ENCODE results near the gene RNU1-1. TPM values are rescaled to one million over a fixed set of nuclear protein-coding genes. Genes with fewer than 3 reads are reported as not detected.
"Not testable (repeated sequence)": the region's sequence is repeated elsewhere in the genome, so short reads cannot be mapped to it uniquely, and the experiment has no call there.

The RNU1-1 gene
- total and polyA plus RNA-seq, 9 of the 15 experiments (the other 6 are each of a cell fraction or from before 2014, with no cell fraction given), result under 0.01 to 32,823 (median 2,538) TPM; not detected in 4

DNA sequence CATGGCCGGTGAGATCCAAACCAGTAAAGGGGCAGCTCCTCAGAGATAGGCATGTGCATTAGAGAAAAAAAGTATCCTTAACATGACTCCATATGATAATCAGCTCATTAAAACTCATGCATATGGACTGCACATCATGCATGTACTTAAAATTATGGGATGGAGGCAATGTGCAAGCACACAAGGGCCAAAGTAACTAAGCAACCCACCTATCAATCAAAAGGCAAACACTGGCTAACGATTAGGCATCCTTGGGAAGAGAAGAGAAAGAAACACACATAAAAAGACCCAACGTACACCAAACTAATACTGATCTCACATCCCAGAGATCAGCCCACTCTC, 4.8 kb upstream of the RNU1-1 start:
- POLR2A ChIA-PET; H3K36me3 ChIP-seq (ENCODE audit: control insufficient read depth, insufficient read depth, low read length); H3K9me3 ChIP-seq (replicated peaks; ENCODE audit: control insufficient read depth, insufficient read depth, low read depth, low read length); H2AFZ ChIP-seq (ENCODE audit: low read depth, low read length); H3K27me3 ChIP-seq (ENCODE audit: control insufficient read depth in 2 of 2, insufficient read depth in 2 of 2, low read length in 2 of 2); BruUV-seq (replicated peaks); H3K27ac ChIP-seq (ENCODE audit: extremely low read depth, low read depth, low read length); CTCF ChIA-PET (ENCODE audit: low intra/inter-chr PET ratio); H3K9ac ChIP-seq (ENCODE audit: insufficient read depth in 1 of 2, low read depth in 2 of 2, low read length in 2 of 2); FAIRE-seq; DNase-seq (ENCODE audit: extremely low read depth in 1 of 4, low spot score in 3 of 4); H3K79me2 ChIP-seq (ENCODE audit: control insufficient read depth, insufficient read depth, low read length); H4K20me1 ChIP-seq (replicated peaks; ENCODE audit: control insufficient read depth, insufficient read depth, low read length); H3K9me1 ChIP-seq (ENCODE audit: control insufficient read depth, insufficient read depth, low read length); H3K4me3 ChIP-seq: not testable (repeated sequence)
- intact Hi-C loops (cut with micrococcal nuclease) (loop anchor here (5.0 kb wide), 1 partner anchor 93 kb away; the partner anchor contains the start of gene NBPF1), in situ Hi-C loops (cut with MboI) (loop anchor here (25.0 kb wide), 1 partner anchor 93 kb away; the partner anchor contains the start of gene NBPF1)
- 14% methylated on average over 3 of the region's 3 CpGs for WGBS (ENCODE audit: insufficient coverage, low coverage, missing lambda C conversion rate)
- ATAC-seq, result peak; percentile 62; the same call in 2 of the 3 replicates
- peak; percentile 44 for TF ChIP-seq RFX1 (IDR thresholded peaks at IDR 0.05)
- TF ChIP-seq, protein P1, sequence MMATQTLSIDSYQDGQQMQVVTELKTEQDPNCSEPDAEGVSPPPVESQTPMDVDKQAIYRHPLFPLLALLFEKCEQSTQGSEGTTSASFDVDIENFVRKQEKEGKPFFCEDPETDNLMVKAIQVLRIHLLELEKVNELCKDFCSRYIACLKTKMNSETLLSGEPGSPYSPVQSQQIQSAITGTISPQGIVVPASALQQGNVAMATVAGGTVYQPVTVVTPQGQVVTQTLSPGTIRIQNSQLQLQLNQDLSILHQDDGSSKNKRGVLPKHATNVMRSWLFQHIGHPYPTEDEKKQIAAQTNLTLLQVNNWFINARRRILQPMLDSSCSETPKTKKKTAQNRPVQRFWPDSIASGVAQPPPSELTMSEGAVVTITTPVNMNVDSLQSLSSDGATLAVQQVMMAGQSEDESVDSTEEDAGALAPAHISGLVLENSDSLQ (IDR thresholded peaks at IDR 0.05), result peak; percentile 91
- peaks cover 8 to 13% of the 10 kb centered on the region in 2 experiments for H3K4me1 ChIP-seq (replicated peaks in 1 of 2; ENCODE audit: control insufficient read depth in 2 of 2, insufficient read depth in 2 of 2, low read length in 2 of 2)
- peak overlapping the region; percentile 59 for H3K4me2 ChIP-seq (ENCODE audit: insufficient read depth, low read length)

DNA sequence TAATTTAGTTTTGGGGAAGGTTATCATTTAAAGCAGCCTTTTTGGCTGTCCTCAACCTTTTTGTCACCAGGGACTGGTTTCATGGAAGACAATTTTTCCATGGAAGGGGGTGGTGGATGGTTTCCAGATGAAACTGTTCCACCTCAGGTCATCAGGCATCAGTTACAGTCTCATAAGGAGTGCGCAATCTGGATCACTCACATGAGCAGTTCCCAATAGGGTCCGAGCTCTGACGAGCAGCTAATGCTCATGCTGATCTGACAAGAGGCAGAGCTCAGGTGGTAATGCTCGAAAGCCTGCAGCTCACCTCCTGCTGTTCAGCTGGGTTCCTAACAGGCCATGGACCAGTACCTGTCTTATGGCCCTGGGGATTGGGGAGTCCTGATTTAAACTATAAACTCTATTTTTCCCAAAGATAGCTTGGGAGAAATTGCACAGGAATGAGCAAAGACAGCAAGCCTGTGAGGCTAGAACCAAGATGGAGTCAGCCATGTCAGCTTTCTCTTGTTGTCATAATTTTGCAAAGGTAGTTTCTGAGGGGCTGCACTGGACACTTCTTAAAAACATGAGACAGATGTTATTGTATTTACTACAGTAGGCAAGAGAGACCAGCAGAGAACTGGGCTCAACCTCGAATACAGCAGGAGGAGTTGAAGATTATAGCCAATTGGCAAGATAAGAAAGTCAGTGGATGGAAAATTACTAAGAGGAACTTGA, 2.8 kb upstream of the RNU1-1 start:
- H3K9ac ChIP-seq (ENCODE audit: insufficient read depth in 1 of 2, low read depth in 2 of 2, low read length in 2 of 2); H3K9me3 ChIP-seq (replicated peaks; ENCODE audit: control insufficient read depth, insufficient read depth, low read depth, low read length); H4K20me1 ChIP-seq (replicated peaks; ENCODE audit: control insufficient read depth, insufficient read depth, low read length); H3K27me3 ChIP-seq (ENCODE audit: control insufficient read depth in 2 of 2, insufficient read depth in 2 of 2, low read length in 2 of 2); H3K27ac ChIP-seq (ENCODE audit: extremely low read depth, low read depth, low read length); H3K4me2 ChIP-seq (ENCODE audit: insufficient read depth, low read length); FAIRE-seq; H3K9me1 ChIP-seq (ENCODE audit: control insufficient read depth, insufficient read depth, low read length); CTCF ChIA-PET (ENCODE audit: low intra/inter-chr PET ratio); DNase-seq (ENCODE audit: extremely low read depth in 1 of 4, low spot score in 3 of 4); H3K4me3 ChIP-seq; H2AFZ ChIP-seq (ENCODE audit: low read depth, low read length); H3K79me2 ChIP-seq (ENCODE audit: control insufficient read depth, insufficient read depth, low read length); BruUV-seq (replicated peaks); H3K36me3 ChIP-seq (ENCODE audit: control insufficient read depth, insufficient read depth, low read length); ATAC-seq; TF ChIP-seq NR4A1 (CRISPR knock-in tag; IDR thresholded peaks at IDR 0.05): not testable (repeated sequence)
- WGBS (ENCODE audit: insufficient coverage, low coverage, missing lambda C conversion rate), result 38% methylated on average over 5 of the region's 5 CpGs
- intact Hi-C loops (cut with micrococcal nuclease), result loop anchor here (5.0 kb wide), 1 partner anchor 95 kb away; the partner anchor contains the start of gene NBPF1
- in situ Hi-C loops (cut with MboI), result loop anchor here (25.0 kb wide), 1 partner anchor 95 kb away; the partner anchor contains the start of gene NBPF1
- peaks cover 8 to 13% of the 10 kb centered on the region in 2 experiments for H3K4me1 ChIP-seq (replicated peaks in 1 of 2; ENCODE audit: control insufficient read depth in 2 of 2, insufficient read depth in 2 of 2, low read length in 2 of 2)
- POLR2A ChIA-PET, result interaction anchor here (0.6 kb wide), 1 partner anchor 20 kb away, joined by 3 read pairs; no protein-coding TSS in a partner anchor
- TF ChIP-seq SMAD4 (CRISPR knock-in tag; conservative IDR thresholded peaks at IDR 0.05), result peak; percentile 89
- TF ChIP-seq TEAD1 (CRISPR knock-in tag; IDR thresholded peaks at IDR 0.05), result peak in 1 of 2 experiments; percentile 89; a peak in 2 of 4 replicates
- TF ChIP-seq ZNF134 (CRISPR knock-in tag; conservative IDR thresholded peaks at IDR 0.05), result peak; percentile 69
- TF ChIP-seq, protein P2, sequence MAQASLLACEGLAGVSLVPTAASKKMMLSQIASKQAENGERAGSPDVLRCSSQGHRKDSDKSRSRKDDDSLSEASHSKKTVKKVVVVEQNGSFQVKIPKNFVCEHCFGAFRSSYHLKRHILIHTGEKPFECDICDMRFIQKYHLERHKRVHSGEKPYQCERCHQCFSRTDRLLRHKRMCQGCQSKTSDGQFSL (CRISPR knock-in tag; IDR thresholded peaks at IDR 0.05), result not testable (repeated sequence)
- TF ChIP-seq, protein P2 (tag; IDR thresholded peaks at IDR 0.05), result peak in 1 of 2 experiments; percentile 90; a peak in 1 of 4 replicates
- TF ChIP-seq, protein P3, sequence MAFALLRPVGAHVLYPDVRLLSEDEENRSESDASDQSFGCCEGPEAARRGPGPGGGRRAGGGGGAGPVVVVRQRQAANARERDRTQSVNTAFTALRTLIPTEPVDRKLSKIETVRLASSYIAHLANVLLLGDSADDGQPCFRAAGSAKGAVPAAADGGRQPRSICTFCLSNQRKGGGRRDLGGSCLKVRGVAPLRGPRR (CRISPR knock-in tag; IDR thresholded peaks at IDR 0.05), result 0 out of 2 replicates have a peak, but pooled peaks have one; percentile 25
- peak; percentile 93 for TF ChIP-seq NR4A1 (tag; IDR thresholded peaks at IDR 0.05)
- TF ChIP-seq RHOXF2B (CRISPR knock-in tag; conservative IDR thresholded peaks at IDR 0.05), result 0 out of 2 replicates have a peak, but pooled peaks have one; percentile 58
- TF ChIP-seq DMBX1 (CRISPR knock-in tag; IDR thresholded peaks at IDR 0.05; ENCODE audit: borderline replicate concordance), result peak; percentile 91; the same call in 1 of the 2 replicates
